ENCODE results near the gene SMIM15. TPM values are rescaled to one million over a fixed set of nuclear protein-coding genes. Genes with fewer than 3 reads are reported as not detected.

Gene SMIM15
- total RNA-seq, 1 experiment from 2014 or later: 41.9 TPM

DNA sequence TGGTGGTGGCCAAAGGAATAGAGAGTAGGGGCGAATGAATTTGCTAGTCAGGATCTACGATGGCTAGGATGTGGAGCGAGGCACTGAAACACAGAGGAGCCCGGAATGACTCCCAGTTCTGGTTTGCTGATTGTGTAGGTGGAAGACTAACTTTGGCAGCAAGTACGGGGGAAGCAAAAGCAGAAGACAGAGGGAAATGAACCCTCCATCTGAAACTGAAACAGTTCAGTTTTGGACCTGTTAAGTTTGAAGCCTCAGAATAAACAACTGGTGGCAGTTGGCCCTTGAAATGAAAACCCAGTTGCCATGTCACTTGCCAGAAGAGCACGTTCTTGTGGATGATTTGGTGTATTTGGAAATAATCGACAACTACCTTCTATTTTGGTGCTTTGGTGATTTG is 15.4 kb upstream of the SMIM15 start (continued):
- TF ChIP-seq, protein P1, sequence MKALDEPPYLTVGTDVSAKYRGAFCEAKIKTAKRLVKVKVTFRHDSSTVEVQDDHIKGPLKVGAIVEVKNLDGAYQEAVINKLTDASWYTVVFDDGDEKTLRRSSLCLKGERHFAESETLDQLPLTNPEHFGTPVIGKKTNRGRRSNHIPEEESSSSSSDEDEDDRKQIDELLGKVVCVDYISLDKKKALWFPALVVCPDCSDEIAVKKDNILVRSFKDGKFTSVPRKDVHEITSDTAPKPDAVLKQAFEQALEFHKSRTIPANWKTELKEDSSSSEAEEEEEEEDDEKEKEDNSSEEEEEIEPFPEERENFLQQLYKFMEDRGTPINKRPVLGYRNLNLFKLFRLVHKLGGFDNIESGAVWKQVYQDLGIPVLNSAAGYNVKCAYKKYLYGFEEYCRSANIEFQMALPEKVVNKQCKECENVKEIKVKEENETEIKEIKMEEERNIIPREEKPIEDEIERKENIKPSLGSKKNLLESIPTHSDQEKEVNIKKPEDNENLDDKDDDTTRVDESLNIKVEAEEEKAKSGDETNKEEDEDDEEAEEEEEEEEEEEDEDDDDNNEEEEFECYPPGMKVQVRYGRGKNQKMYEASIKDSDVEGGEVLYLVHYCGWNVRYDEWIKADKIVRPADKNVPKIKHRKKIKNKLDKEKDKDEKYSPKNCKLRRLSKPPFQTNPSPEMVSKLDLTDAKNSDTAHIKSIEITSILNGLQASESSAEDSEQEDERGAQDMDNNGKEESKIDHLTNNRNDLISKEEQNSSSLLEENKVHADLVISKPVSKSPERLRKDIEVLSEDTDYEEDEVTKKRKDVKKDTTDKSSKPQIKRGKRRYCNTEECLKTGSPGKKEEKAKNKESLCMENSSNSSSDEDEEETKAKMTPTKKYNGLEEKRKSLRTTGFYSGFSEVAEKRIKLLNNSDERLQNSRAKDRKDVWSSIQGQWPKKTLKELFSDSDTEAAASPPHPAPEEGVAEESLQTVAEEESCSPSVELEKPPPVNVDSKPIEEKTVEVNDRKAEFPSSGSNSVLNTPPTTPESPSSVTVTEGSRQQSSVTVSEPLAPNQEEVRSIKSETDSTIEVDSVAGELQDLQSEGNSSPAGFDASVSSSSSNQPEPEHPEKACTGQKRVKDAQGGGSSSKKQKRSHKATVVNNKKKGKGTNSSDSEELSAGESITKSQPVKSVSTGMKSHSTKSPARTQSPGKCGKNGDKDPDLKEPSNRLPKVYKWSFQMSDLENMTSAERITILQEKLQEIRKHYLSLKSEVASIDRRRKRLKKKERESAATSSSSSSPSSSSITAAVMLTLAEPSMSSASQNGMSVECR (CRISPR knock-in tag; IDR thresholded peaks at IDR 0.05; ENCODE audit: borderline replicate concordance): no peak

GRCh38 chr5:61177070-61177469 is 14.8 kb upstream of the SMIM15 start:
- CTCF ChIA-PET: no interaction called here
- no peaks in the 10 kb centered on the region for H3K27me3 Mint-ChIP-seq (ENCODE audit: low read depth)
- H3K9me3 Mint-ChIP-seq: no peaks in the 10 kb centered on the region

DNA sequence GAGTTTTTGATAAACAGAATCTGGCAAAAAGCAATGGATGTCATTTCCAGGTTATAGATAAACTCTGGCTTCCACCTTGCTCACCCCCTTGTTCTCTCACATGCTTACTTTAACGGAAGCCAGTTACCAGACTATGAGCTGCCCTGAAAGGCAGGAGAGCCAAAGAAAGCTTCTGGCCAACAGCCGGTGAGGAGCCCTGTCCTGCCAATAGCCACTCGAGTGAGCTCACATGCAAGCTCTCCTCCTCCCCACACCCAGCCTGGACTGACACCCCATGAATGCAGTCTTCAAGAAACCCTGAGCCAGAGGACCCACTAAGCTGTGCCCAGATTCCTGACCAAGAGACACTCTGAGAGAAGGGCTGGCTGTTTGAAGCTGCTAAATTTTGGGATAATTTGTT is 14.4 kb upstream of the SMIM15 start:
- ATAC-seq (no peak), DNase-seq (ENCODE audit: low spot score) (no peak)
- Mint-ChIP-seq H3K4me3 (no peak overlapping the region), H3K4me1 (no peaks in the 10 kb centered on the region), H3K27me3 (ENCODE audit: low read depth) (no peaks in the 10 kb centered on the region), H3K9me3 (no peaks in the 10 kb centered on the region), H3K27ac (no peak overlapping the region), H3K36me3 (no peaks in the 10 kb centered on the region)
- ChIA-PET CTCF (no interaction called here), POLR2A (interaction anchor here (0.6 kb wide), 1 partner anchor 208 kb away, joined by 3 read pairs; no protein-coding TSS in a partner anchor)
- TF ChIP-seq, protein P2, sequence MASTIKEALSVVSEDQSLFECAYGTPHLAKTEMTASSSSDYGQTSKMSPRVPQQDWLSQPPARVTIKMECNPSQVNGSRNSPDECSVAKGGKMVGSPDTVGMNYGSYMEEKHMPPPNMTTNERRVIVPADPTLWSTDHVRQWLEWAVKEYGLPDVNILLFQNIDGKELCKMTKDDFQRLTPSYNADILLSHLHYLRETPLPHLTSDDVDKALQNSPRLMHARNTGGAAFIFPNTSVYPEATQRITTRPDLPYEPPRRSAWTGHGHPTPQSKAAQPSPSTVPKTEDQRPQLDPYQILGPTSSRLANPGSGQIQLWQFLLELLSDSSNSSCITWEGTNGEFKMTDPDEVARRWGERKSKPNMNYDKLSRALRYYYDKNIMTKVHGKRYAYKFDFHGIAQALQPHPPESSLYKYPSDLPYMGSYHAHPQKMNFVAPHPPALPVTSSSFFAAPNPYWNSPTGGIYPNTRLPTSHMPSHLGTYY (CRISPR knock-in tag; IDR thresholded peaks at IDR 0.05): no peak
- TF ChIP-seq ZNF416 (CRISPR knock-in tag; IDR thresholded peaks at IDR 0.05) (no peak), SP1 (CRISPR knock-in tag; conservative IDR thresholded peaks at IDR 0.05) (no peak), FOXJ3 (CRISPR knock-in tag; IDR thresholded peaks at IDR 0.05; ENCODE audit: borderline replicate concordance) (no peak), EMX1 (CRISPR knock-in tag; IDR thresholded peaks at IDR 0.05) (no peak), KAT7 (CRISPR knock-in tag; IDR thresholded peaks at IDR 0.05; ENCODE audit: borderline replicate concordance) (no peak), NR3C1 (CRISPR knock-in tag; conservative IDR thresholded peaks at IDR 0.05; ENCODE audit: low read depth) (no peak), JAZF1 (CRISPR knock-in tag; IDR thresholded peaks at IDR 0.05) (no peak), NFATC4 (CRISPR knock-in tag; IDR thresholded peaks at IDR 0.05) (no peak), JUN (CRISPR knock-in tag; IDR thresholded peaks at IDR 0.05) (no peak), TEAD4 (CRISPR knock-in tag; IDR thresholded peaks at IDR 0.05) (no peak)
- TF ChIP-seq, protein P3, sequence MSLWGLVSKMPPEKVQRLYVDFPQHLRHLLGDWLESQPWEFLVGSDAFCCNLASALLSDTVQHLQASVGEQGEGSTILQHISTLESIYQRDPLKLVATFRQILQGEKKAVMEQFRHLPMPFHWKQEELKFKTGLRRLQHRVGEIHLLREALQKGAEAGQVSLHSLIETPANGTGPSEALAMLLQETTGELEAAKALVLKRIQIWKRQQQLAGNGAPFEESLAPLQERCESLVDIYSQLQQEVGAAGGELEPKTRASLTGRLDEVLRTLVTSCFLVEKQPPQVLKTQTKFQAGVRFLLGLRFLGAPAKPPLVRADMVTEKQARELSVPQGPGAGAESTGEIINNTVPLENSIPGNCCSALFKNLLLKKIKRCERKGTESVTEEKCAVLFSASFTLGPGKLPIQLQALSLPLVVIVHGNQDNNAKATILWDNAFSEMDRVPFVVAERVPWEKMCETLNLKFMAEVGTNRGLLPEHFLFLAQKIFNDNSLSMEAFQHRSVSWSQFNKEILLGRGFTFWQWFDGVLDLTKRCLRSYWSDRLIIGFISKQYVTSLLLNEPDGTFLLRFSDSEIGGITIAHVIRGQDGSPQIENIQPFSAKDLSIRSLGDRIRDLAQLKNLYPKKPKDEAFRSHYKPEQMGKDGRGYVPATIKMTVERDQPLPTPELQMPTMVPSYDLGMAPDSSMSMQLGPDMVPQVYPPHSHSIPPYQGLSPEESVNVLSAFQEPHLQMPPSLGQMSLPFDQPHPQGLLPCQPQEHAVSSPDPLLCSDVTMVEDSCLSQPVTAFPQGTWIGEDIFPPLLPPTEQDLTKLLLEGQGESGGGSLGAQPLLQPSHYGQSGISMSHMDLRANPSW (CRISPR knock-in tag; conservative IDR thresholded peaks at IDR 0.05; ENCODE audit: low read depth): no peak

More at GRCh38 chr5:61177070-61177469, 14.8 kb upstream of the SMIM15 start:
- H3K27ac Mint-ChIP-seq: no peak overlapping the region
- POLR2A ChIA-PET: no interaction called here
- DNase-seq (ENCODE audit: low spot score): no peak
- H3K4me3 Mint-ChIP-seq: no peak overlapping the region
- no peaks in the 10 kb centered on the region for H3K36me3 Mint-ChIP-seq
- H3K4me1 Mint-ChIP-seq: no peaks in the 10 kb centered on the region
- no peak for ATAC-seq
- no peak for TF ChIP-seq TEAD4 (CRISPR knock-in tag; IDR thresholded peaks at IDR 0.05)
- TF ChIP-seq FOXK1 (CRISPR knock-in tag; IDR thresholded peaks at IDR 0.05): no peak
- TF ChIP-seq, protein P4, sequence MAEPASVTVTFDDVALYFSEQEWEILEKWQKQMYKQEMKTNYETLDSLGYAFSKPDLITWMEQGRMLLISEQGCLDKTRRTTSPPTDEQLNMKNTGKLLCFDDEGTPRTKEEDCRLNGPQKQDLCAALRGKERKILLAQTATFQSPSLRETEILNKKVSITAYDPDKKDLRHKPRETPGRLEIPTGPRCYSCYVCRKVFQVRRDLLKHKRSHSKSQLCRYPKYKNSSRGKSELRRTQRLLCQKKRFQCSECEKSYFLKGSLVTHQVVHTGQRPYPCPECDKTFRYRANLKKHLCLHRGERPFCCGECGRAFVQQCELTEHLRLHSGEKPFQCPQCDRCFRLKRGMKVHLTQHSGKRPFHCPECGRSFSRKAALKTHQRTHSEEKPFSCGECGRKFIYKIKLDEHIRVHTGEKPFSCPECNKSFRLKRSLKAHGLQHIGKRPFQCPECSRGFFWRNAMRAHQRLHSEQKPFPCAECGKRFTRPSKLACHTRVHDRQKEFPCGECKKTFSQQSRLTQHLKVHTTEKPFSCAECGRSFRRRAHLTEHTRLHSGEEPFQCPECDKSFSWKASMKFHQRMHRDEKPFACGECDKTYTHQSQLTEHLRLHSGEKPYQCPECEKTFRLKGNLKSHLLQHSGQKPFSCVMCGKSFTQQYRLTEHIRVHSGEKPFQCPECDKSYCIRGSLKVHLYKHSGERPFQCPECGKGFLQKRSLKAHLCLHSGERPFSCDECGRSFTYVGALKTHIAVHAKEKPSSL (CRISPR knock-in tag; conservative IDR thresholded peaks at IDR 0.05): no peak
- TF ChIP-seq NR3C1 (CRISPR knock-in tag; conservative IDR thresholded peaks at IDR 0.05; ENCODE audit: low read depth): no peak
- TF ChIP-seq, protein P5, sequence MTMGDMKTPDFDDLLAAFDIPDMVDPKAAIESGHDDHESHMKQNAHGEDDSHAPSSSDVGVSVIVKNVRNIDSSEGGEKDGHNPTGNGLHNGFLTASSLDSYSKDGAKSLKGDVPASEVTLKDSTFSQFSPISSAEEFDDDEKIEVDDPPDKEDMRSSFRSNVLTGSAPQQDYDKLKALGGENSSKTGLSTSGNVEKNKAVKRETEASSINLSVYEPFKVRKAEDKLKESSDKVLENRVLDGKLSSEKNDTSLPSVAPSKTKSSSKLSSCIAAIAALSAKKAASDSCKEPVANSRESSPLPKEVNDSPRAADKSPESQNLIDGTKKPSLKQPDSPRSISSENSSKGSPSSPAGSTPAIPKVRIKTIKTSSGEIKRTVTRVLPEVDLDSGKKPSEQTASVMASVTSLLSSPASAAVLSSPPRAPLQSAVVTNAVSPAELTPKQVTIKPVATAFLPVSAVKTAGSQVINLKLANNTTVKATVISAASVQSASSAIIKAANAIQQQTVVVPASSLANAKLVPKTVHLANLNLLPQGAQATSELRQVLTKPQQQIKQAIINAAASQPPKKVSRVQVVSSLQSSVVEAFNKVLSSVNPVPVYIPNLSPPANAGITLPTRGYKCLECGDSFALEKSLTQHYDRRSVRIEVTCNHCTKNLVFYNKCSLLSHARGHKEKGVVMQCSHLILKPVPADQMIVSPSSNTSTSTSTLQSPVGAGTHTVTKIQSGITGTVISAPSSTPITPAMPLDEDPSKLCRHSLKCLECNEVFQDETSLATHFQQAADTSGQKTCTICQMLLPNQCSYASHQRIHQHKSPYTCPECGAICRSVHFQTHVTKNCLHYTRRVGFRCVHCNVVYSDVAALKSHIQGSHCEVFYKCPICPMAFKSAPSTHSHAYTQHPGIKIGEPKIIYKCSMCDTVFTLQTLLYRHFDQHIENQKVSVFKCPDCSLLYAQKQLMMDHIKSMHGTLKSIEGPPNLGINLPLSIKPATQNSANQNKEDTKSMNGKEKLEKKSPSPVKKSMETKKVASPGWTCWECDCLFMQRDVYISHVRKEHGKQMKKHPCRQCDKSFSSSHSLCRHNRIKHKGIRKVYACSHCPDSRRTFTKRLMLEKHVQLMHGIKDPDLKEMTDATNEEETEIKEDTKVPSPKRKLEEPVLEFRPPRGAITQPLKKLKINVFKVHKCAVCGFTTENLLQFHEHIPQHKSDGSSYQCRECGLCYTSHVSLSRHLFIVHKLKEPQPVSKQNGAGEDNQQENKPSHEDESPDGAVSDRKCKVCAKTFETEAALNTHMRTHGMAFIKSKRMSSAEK (CRISPR knock-in tag; IDR thresholded peaks at IDR 0.05; ENCODE audit: borderline replicate concordance): no peak
- no peak for TF ChIP-seq RELA (CRISPR knock-in tag; IDR thresholded peaks at IDR 0.05; ENCODE audit: borderline replicate concordance)

Measured in WTC11 (cell line).